AG10803 (cell line): ENCODE results near the gene EIF3M.
A peak's percentile ranks its signal among the peaks of the same experiment; 100 is the strongest.
"Not testable (repeated sequence)": the region's sequence is repeated elsewhere in the genome, so short reads cannot be mapped to it uniquely, and the experiment has no call there.

Experiments used
- DNase-seq: peaks from one replicate; pipeline ENCODE4 v3.0.0; 2010; ENCODE audit warnings: low read depth
- H3K4me3 ChIP-seq: 2 replicates; pipeline ENCODE4 v1.5.1; 2011; ENCODE audit warnings: mild to moderate bottlenecking, low read length, control low read depth
- TF ChIP-seq, protein P1 (sequence below): conservative IDR thresholded peaks from 2 replicates; pipeline ENCODE4 v1.5.1; 2011; ENCODE audit warnings: mild to moderate bottlenecking, low read length, control low read depth, inconsistent platforms

EIF3M gene

DNA sequence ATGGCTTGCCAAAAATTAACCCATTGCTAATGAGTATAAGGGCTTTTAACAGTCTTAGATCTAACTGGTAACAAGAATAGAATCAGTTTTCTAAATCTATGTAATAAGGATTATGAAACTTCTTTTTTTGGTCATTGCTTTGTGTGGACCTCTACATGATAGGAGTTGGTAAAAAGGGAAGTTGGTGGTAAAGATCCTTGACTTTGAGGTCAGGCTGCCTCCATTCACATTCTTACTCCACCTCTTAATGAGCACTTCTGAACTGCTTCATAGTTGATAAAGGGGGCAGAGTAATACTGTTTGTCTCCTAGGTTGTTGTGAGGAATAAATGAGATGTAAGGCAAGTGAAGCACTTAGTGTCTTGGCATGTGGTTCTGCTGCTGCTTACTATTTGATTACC is 10.6 kb downstream of the EIF3M start:
- no peak overlapping the region for H3K4me3 ChIP-seq
- no peak for DNase-seq
- TF ChIP-seq, protein P1, sequence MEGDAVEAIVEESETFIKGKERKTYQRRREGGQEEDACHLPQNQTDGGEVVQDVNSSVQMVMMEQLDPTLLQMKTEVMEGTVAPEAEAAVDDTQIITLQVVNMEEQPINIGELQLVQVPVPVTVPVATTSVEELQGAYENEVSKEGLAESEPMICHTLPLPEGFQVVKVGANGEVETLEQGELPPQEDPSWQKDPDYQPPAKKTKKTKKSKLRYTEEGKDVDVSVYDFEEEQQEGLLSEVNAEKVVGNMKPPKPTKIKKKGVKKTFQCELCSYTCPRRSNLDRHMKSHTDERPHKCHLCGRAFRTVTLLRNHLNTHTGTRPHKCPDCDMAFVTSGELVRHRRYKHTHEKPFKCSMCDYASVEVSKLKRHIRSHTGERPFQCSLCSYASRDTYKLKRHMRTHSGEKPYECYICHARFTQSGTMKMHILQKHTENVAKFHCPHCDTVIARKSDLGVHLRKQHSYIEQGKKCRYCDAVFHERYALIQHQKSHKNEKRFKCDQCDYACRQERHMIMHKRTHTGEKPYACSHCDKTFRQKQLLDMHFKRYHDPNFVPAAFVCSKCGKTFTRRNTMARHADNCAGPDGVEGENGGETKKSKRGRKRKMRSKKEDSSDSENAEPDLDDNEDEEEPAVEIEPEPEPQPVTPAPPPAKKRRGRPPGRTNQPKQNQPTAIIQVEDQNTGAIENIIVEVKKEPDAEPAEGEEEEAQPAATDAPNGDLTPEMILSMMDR: no peak

DNA sequence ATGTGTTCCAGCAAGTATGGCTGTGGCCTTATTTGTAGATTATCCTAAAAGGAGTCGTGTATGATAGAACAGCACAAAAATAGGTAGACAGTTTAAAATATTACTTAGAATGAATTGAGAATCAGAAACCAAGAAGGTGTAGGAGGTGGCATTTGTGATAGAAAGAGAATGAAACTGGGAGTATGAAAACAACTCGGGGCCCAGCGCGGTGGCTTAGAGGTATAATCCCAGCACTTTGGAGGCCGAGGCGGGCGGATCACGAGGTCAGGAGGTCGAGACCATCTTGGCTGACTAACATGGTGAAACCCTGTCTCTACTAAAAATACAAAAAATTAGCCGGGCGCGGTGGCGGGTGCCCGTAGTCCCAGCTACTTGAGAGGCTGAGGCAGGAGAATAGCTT is 12.5 kb downstream of the EIF3M start:
- not testable (repeated sequence) for H3K4me3 ChIP-seq, DNase-seq

DNA sequence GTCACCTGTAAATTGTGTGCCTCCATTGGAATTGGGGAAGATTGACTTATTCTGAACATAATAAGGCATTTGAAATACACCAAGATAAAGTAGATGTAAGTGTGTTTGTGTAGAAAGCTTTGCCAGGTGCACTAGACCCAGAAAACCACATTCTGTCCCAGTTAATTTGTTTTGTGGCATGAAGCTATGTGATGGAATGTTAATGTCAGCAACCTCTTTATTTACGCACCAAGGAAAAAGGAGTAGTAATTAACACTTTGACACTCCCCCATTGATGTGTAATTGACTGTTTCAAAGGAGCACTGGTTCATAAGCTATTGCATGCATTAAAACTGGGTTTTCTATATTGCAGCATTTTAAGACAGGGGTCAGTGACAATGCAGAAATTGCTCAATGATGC is 14.3 kb downstream of the EIF3M start:
- DNase-seq: no peak
- TF ChIP-seq, protein P1: no peak

DNA sequence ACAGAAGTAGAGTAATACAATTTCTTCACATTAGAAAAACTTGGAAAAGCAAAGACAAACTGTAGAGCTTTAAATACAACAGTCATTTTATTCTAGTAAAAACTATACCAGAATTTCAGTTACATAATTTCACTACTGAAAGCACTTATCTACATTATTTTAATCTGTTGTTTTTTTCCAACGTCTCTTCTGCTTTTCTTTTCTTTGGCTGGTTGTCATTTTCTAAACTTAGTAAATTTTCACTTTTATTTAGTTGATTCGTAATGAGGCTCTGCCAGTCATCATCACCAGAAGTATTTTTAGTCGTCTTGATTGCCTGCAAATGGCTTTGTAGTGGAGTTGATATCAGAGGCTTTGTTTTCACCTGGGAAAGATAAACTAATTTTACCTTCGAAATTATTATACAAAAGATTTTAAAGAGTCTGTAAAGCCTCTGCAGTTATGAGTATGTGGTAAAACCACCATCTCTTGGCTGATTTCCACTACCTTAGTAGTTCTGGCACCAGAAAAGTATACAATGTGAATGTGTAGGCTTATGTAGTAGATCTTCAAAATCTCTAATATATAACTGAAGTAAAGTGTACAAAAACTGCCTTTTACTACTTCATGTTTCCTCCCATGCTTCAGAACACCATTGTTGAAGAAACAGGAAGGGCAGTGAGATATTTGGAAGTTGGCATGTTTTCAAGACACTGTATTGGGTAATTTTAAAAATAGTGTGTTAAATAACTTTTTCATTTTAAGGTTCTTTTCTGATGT is 19.2 kb downstream of the EIF3M start:
- no peak overlapping the region for H3K4me3 ChIP-seq
- TF ChIP-seq, protein P1: no peak
- DNase-seq: peak; percentile 22

More for the DNA sequence above, 14.3 kb downstream of the EIF3M start:
- no peak overlapping the region for H3K4me3 ChIP-seq

DNA sequence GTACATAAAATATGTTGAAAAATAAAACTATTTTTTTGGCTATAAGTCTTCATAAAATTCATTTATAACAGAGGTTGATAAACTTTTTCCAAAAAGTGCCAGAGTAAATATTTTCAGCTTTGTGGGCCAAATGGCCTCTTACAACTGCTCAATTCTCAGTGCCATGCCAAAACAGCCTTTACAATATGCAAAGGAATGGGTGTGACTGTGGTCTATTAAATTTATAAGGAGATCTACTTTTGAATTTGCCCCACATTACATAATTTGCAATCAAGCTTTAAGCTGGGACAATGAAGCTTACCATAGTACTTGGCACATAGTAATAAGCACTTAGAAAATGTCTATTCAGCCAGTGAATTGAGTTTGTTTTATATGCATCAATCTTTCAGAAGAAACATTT is 22.6 kb downstream of the EIF3M start:
- H3K4me3 ChIP-seq: no peak overlapping the region
- DNase-seq: no peak
- TF ChIP-seq, protein P1: no peak

DNA sequence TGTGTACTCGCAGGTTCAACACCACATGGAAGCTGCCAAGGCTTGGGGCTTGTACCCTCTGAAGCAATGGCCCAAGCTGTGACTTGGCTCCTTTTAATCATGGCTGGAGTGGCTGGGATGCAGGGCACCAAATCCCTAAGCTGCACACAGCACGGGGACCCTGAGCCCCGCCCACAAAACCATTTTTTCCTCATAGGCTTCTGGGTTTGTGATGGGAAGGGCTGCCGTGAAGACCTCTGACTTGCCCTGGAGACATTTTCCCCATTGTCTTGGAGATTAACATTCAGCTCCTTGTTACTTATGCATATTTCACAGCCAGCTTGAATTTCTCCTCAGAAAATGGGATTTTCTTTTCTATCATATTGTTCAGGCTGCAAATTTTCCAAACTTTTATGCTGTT is 25.2 kb downstream of the EIF3M start:
- H3K4me3 ChIP-seq, DNase-seq: not testable (repeated sequence)

DNA sequence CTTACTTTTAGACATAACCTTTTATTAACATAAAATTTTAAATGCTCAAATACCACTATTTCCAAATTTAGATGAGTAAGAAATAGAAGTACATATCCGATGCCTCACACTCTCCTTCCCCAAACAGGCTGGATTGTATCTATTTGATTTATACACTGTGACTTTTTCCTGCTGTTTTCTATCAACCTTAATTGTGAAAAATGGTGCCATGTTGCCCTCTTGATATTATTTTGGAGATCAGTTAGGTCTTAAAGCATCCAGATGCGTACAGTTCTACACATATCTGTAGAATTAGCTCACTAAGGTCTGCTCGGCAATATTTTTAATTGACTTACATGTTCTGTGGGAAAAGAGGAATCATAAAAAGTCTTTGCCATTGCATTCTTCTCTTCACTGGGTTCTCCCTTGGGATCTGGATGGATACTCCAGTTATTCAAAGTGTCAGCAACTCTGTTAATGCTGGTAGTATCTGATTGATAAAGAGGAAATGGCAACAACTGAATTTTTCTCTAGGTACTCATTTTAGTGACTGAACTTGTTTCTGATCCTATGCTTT is 27.2 kb downstream of the EIF3M start:
- no peak overlapping the region for H3K4me3 ChIP-seq
- TF ChIP-seq, protein P1: no peak
- peak; percentile 65 for DNase-seq

DNA sequence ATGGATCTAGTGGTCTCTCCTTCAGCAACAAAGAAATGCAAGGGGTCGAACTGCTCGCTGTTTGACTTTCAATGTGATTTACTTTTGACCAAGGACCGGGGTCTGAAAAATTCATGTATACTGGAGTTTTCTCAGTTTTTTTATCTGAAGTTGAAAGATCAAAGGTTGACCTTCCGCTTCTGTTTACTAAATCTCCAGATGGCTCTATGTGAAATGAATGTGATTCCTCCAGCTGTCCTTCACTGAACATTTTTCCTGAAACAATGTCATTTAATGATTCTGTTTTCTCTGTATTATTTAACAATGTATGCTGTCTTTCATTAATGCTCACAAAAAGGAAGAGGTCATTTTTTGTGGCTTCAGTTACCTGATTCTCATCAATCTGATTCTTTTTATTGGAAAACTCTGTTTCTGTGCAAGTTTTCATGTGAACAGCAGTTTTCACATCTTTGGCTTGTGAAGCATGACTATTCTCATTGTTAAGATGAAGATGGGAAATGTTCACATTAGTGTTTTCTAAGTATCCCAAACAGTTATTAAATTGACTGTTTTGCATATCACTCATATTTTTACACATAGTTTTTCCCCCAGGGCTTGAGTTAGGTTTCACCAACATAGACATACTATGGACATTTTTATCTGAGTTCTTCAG is 30.0 kb downstream of the EIF3M start:
- no peak for DNase-seq
- H3K4me3 ChIP-seq: no peak overlapping the region
- TF ChIP-seq, protein P1: no peak
